ENCODE results near the gene TFAP2C.

DNA sequence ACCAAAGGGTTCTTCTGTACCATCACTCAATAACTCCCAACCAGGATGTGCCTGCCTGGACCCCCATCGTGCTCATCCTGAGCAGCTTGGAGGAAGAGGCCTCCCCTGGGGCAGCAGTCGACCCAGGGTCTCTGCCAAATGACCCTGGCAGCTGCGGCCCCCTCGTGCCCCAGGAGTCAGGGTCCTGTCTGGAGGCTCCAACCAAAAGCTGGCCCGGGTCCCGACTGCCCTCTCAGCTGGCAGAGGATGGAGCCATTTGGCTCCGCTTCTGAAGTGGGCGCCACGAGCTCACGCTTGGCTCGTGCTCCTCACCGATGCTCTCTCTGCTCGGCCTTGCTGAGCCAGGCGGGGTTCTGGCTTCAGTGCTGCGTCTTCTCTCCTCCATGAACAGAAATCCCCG, 56.8 kb downstream of the TFAP2C start:
- TF ChIP-seq, protein P1, sequence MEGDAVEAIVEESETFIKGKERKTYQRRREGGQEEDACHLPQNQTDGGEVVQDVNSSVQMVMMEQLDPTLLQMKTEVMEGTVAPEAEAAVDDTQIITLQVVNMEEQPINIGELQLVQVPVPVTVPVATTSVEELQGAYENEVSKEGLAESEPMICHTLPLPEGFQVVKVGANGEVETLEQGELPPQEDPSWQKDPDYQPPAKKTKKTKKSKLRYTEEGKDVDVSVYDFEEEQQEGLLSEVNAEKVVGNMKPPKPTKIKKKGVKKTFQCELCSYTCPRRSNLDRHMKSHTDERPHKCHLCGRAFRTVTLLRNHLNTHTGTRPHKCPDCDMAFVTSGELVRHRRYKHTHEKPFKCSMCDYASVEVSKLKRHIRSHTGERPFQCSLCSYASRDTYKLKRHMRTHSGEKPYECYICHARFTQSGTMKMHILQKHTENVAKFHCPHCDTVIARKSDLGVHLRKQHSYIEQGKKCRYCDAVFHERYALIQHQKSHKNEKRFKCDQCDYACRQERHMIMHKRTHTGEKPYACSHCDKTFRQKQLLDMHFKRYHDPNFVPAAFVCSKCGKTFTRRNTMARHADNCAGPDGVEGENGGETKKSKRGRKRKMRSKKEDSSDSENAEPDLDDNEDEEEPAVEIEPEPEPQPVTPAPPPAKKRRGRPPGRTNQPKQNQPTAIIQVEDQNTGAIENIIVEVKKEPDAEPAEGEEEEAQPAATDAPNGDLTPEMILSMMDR (IDR thresholded peaks at IDR 0.05) = no peak
- TF ChIP-seq SIN3A (IDR thresholded peaks at IDR 0.05; ENCODE audit: borderline replicate concordance, insufficient read depth, low read depth, low read length) (no peak), POLR2AphosphoS5 (IDR thresholded peaks at IDR 0.05; ENCODE audit: low read depth, low read length) (no peak), TCF7L2 (IDR thresholded peaks at IDR 0.05; ENCODE audit: low read depth, low read length) (no peak)
- TF ChIP-seq, protein P2, sequence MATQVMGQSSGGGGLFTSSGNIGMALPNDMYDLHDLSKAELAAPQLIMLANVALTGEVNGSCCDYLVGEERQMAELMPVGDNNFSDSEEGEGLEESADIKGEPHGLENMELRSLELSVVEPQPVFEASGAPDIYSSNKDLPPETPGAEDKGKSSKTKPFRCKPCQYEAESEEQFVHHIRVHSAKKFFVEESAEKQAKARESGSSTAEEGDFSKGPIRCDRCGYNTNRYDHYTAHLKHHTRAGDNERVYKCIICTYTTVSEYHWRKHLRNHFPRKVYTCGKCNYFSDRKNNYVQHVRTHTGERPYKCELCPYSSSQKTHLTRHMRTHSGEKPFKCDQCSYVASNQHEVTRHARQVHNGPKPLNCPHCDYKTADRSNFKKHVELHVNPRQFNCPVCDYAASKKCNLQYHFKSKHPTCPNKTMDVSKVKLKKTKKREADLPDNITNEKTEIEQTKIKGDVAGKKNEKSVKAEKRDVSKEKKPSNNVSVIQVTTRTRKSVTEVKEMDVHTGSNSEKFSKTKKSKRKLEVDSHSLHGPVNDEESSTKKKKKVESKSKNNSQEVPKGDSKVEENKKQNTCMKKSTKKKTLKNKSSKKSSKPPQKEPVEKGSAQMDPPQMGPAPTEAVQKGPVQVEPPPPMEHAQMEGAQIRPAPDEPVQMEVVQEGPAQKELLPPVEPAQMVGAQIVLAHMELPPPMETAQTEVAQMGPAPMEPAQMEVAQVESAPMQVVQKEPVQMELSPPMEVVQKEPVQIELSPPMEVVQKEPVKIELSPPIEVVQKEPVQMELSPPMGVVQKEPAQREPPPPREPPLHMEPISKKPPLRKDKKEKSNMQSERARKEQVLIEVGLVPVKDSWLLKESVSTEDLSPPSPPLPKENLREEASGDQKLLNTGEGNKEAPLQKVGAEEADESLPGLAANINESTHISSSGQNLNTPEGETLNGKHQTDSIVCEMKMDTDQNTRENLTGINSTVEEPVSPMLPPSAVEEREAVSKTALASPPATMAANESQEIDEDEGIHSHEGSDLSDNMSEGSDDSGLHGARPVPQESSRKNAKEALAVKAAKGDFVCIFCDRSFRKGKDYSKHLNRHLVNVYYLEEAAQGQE (IDR thresholded peaks at IDR 0.05; ENCODE audit: insufficient read depth in 1 of 2, low read depth in 2 of 2, low read length in 1 of 2) = no peak
